ENCODE data around the gene ALDH3A1.
A peak's percentile ranks its signal among the peaks of the same experiment; 100 is the strongest.

Gene ALDH3A1

DNA sequence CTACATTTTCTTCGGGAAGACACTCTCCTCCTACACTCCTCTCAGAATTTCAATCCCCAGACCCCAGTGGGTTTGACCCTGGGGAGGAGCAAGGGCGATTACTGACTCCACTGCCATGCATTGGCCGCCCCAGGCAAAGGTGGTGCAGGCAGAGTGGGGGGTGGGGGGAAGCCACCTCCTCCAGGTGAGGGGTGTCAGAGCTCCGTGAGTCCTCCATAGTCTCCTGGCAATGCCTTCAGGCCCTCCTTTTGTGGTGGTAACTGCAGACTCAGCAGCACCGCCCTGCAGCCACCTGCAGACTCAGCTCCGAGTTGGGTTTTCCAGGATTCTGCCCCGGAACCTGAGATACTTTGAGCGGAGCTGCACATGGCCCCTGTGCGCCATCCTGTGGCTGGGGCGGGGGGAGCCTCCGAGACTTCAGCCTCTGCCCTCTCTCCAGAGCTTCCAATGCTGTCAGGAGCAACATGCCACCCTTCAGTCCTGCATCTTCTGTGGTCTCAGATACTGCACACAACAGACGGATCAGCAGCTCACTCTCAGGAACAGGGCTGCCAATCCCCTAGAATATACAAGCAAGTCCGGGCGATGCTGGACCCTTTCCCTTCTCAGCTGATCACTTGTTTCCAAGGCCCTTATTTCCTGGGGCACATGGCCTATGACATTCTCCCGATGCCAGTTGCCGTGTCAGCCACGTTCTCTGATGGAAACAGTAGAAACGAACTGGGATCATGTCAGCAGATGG, 29.3 kb downstream of the ALDH3A1 start:
- peak; percentile 11 for DNase-seq

DNA sequence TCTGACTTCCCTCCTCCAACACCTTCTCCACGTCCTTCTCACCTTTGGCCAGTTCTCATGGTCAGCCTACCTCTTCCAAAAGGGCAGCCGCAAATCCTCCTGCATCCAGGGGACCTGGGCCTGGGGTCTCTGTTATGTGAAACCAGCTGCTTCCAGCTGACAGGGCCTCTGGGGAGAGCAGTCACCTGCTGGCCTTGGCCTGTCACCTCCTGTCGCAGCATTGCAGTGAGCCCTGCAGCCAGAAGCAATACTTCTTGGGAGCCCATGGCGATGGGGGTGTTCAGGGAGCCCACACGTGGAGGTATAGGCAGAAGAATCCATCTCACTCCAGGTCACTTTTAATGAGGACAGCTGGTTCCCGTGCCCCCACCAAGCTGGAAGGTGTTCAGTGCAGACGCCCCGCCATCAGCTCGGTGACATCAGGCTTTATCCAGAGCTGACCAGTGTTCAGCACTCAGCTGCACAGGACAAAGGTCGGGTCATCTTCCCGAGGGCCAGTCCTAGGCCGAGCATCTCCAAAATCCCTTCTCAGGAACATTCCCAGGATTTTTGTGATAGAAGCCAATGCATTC, 30.0 kb downstream of the ALDH3A1 start:
- DNase-seq = no peak

DNA sequence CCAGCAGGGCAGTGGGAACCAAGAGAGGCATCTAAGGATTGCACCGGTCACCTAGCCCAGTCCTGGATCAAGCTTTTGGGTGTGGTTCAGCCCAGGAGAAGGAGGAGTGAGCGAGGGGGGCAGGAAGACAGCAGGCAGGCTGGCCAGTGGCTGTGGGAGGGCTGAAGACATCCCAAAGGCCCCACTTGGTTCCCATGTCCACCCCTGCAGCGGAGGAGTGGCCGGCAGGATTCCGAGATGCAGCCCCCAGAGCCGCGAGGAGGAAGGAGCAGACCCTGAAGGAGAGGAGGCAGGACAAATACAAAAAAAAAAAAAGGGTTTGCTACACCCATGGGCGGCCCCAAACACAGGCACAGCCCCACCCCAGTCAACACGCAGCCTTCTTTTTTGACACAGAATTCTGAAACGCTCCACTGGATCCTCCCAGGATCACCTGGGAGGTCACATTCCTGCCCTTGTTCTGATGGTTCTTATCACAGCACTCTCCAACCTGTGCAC, 30.6 kb downstream of the ALDH3A1 start:
- DNase-seq = no peak

DNA sequence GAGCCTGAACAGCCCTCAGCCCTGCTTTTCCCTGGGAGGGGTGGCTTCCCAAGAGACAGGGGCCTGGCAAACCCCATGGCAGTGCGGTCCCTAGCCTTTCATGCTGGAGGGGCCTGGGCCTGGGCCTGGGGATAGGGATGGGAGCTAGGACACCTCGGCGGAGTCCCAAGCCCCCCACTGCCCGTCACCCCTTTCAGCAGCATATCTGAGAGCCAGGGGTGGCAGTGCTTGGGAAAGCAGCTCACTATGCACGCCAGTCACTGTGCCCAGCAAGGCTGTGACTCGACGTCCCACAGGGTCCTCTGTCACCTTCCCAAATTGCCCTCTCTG, 31.1 kb downstream of the ALDH3A1 start:
- DNase-seq = no peak

DNA sequence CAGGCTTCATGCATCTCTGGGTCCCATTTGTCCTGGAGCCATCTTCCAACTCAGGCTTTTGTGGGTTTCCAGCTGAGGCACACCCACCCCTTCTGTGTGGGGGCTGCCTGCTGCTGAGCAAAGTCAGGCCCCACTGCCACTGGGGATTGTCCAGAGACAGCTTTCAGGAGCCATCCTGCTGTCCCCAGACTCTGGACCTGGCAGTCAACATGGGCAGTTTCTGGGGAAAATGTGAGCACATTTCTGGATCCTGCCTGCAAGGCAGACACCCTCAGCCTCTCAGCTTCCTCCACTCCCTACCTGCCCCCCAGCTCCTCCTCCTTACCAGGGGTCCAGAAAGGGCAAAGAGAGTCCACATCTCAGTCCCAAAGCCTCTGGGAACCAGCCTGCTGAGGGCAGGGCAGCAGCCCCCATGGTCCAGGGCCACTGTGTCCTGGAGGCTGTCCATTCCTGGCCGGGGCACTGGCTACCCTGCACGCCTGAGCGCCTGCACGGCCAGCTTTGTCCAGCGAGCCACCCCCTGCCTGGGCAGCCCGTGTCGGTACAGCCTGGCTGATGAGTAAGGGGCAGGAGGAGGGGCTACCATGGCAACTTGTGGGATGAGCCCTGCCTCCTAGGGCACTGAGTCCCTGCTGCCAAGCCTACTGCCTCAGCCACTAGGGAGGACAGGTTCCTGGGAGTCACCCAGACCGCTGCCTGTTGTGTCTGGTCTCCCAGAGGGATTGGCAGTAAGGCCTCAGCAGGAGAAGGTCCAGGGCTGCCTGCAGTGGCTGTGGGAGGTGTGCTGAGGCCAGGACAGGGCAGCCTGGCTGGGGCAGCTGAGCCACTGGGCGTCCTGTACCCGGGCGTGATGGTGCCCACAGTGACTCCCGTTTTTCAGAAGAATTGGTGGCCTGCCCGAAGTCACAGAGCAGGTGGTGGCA, 31.7 kb downstream of the ALDH3A1 start, which contains the start of gene SLC47A2:
TSS of gene SLC47A2 (minus strand) at position 477 of the 923 bp plus-strand sequence. CDS start at position 448, 29 bp downstream.
- peak; percentile 62 for DNase-seq

DNA sequence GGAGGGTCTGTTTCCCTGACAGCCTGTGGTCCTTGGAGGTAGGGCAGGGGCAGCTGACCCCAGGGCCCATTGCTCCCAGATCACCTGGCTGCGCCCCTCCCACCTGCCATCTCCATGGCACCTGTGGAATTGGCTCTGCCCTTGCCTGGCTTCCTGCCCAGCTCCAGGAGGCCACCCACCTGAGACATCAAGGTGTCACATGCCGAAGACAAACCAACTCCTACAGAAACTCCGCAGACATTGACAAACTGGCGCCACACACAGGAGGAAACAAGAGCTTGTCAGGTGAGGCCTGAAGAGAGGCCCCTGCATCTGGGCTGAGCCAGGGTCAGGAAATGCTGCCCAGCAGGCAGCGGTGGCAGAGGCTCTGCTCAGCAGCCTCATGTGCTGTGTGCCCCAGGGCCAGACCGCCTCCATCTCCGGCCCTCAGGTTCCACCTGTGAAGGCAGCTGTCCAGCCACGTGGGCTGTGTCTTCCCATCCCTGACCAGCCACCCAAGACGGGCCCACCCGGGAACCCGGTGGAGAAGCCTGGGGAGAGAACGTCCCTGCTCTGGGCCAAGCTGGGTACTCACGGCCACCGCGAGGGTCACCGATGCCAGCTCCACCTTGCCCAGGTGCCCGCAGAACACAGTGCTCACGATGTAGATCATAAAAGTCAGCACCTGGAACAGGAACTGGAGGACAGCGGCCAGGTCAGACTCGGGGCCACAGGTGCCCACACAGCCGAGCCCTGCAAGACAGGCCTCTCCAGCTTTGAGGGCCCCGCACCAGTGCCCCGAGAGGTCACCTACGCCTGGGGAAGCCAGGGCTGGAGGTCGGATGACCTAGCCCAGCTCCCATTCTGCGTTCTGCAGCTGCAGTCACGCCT, 33.3 kb downstream of the ALDH3A1 start:
- peak; percentile 85 for DNase-seq

DNA sequence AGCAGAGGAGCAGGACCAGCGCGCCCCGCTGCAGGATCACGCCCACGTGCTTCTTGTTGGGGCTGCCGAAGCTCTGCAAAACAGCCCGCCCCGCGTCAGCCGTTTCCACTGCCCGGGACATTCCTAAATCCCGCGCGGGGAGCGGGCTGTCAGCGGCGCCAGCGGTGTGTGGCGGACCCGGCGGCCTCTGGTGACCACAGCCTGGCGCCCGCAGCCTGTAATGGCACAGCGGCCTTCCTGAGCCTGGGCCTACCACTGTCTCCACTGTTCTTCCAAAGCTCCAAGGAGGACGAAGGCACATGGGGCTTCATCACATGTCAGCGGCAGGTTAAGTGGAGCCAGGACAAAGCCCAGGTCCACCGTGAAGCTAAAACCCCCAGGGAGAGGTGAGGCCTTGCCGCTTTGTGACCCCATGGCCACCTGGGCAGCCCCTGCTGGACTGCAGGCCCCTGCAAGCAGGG, 34.2 kb downstream of the ALDH3A1 start:
- no peak for DNase-seq

DNA sequence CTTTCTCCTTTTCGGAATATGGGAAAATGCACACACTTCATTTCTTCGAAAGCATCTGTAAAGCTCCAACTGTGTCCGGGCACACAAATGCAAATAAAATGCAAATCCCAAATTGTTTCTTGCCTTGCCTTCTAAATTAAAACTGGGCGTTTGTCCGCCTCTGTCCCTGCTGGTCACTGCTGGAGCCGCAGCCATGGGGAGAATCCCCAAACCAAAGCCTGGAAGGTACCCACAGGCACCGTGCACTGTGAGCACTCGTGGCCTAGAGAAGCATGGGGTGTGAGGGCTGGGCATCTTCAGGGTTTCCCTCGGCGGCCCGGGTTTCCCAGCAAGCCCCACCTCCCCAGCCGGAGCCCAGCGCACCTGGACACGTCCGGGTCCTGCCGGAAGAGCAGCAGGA, 34.6 kb downstream of the ALDH3A1 start:
- DNase-seq = no peak

DNA sequence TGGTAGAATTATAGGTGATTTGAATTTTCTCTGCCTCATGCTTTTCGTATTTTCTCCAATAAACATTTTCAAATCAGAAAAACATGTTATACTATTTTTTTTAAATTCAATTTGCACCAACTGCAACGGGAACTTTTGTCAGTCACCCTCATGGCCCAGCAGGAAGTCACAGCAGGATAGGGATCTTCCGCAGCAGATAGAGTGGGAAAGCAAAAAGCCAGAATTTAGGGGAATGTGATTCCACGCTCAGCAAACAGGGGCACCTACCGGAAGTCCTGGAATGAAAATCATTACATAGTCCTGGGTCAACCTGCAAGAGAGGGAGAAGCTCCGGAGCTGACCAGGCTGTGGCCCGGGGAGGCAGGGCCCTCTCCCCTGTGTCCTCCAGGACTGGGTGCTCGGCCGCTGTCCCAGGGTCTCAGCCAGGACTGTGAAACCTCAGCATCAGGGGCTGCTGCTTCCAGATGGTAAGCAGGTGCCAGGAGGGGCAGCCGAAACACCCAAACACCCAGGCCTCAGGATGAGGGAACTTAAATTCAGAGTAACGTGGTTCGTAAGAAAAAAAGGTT, 35.6 kb downstream of the ALDH3A1 start:
- no peak for DNase-seq

DNA sequence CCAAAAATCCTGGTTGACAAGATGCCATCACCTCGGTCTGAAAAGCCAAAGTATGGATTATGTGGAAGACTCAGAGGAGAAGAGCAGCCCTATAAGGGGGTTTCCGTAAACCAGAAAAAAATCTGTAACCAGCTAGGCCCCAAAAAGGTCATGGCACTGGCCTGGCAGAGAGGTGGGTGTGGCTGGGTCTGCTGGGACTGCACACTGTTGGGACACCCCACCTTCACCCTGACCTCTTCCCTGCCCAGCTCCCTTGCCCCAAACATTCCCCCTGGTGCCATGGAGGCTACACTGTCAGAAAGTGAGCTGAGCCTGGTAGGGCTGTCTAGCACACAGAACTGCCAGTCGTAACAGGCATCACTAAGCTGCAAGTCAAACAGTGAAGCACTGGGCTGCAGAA, 38.3 kb downstream of the ALDH3A1 start:
- DNase-seq = no peak

DNA sequence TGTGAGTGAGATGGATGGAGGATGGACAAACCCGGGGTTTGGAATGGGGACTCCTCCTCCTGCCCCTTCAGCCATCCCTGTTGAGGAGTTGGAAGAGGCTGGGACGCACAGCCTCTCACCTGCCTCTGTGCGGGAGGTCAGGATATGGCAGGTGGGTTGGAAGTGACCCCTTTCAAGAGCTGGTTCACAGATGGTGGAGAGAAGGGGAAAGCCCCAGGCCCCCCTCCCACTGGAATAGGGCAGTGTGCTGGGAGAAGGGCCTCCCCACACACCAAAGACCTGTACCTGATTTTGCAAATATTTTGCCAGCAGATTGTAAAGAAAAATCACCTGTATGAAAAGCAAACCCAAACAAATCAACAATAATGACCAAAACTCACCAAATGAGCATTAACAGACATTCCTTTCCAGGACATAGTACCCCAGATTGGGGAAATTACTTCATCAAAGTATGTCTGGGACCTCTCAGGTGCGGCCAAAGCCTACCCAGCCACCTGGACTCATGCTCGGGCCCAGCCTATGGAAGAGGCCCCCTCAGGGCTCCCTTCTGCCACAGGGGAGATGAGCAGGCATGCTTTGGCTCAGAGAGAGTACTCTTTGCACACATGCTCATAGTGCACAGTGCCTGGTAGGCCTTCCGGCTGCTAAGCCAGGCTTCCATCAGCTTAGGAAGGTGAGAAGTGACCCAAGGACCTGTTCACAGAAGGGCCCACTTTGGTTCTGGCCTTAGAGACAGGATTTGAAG, 39.5 kb downstream of the ALDH3A1 start:
- no peak for DNase-seq

DNA sequence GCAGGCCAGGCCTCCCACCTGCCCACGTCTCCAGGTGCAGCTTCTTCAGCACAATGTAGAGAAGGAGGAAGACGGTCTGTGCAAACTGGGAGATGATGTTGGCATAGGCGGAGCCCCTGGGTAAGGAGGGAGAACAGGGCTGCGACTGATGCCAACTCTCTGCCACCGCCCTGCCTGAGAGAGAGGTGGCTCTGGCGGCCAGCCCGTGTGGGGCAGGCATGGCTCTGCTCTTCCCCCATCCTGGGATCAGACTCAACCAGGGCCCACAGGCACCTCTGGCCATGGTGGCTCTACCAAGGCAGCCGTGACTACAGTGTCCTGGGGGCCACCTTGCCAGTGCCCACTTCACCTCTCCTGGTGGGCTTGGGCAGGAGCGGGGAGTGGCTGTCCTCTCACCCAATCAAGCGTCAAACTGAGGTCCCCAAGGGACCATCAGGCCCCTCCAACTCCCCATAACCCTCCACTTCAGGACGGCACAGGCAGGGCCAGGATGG, 40.3 kb downstream of the ALDH3A1 start:
- DNase-seq = peak; percentile 36

DNA sequence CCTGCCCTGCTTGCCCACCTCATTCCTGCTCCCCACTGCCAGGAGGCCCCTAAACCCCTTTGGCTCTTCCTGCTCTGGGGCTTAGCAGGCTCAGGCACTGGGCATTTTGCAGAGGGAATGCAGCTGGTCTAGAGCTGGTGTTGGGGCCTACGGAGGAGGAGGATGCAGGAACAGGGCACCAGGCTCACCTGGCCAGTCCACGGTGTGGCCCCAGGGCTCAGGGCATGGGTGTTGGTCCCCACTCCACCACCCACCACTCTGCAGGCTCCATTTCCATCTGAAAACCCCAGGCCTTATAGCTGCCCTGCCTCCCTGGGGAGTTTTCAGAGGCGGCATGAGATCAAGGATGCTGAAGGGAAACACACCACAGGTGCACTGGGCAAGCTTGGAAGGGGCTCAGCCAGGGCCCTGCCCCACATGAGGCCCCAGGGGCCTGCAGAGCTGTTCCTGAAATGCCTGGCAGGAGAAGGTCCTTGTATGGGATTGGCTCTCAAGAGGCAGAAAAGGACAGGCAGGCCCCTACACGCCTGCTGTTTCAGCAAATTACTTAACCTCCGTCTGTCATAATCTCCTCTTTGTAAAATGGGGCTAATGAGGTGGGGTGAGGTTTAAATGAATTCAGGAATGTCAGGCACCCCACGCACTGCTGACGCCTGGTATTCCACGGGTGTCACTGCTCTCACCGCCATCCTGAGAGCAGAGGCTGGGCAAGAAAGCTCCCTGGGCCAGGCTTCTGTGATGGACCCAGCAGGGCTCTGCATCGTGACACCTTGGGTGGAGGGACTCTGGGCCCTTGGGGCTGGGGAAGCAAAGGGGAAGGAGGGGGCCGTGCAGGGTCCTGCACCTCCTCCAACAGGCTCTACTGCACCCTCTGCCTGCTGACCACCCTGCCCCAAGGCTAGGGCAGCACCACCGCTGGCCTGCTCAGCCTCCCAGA, 41.0 kb downstream of the ALDH3A1 start:
- DNase-seq = peak; percentile 87

DNA sequence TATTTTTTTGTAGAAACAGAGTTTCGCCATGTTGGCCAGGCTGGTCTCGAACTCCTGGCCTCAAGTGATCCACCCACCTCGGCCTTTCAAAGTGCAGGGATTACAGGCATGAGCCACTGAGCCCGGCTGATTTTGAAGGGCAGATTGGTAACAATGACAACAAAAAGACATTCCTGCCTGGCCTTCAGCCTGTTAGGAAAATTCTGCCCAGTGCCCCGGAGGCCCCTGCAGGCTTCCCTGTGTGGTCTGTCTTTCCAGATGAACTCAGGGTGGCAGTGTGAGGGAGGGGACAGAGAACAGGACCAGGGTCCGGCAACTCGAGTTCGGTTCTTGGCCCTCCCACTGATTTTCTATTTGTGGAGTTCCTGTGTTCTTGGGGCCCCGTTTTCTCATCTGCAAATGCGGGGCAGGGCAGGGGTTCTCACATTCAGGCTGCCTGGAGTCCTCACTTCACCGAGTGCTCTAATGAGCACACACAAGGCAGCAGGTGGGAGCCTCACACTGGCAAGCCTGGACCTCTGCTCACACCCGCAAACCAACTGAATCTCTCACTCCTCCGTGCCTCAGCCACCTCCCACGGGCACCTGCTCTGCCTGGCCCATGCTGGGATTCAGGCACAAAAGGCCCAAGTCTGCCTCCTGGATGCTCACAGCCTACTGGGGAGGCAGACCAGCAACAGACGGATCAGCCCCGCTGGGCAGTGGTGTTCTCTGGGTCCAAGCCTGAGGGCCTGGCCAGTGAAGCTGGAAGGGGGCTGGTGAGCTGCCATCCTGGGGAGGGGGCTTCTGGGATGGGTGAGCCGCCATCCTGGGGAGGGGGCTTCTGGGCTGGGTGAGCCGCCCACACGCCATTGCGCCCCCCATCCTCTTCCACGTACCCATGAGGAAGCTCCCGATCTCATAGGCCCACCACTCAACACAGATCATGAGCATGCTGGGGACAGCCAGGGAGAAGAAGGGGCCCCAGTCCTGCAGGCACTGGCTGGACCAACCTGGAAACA, 42.0 kb downstream of the ALDH3A1 start:
- peak; percentile 35 for DNase-seq

DNA sequence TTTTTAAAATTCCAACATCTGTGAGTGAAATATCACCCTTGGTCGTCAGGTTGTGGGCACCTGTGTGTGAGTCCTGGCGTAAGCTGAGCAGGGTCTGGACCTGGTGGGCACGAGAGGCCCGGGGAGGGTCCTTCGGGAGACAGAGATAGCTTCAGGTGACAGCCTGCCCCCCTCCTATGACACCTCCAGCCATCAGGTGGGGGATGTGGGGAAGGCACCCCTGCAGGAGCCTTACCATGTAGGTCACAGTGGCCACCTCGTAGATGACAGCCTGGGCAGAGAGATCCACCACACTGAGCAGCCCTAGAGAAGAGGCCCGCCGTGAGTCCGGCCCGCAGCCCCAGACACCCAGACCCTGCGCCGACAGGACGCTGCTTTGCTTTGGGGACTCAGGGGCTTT, 42.9 kb downstream of the ALDH3A1 start:
- no peak for DNase-seq

DNA sequence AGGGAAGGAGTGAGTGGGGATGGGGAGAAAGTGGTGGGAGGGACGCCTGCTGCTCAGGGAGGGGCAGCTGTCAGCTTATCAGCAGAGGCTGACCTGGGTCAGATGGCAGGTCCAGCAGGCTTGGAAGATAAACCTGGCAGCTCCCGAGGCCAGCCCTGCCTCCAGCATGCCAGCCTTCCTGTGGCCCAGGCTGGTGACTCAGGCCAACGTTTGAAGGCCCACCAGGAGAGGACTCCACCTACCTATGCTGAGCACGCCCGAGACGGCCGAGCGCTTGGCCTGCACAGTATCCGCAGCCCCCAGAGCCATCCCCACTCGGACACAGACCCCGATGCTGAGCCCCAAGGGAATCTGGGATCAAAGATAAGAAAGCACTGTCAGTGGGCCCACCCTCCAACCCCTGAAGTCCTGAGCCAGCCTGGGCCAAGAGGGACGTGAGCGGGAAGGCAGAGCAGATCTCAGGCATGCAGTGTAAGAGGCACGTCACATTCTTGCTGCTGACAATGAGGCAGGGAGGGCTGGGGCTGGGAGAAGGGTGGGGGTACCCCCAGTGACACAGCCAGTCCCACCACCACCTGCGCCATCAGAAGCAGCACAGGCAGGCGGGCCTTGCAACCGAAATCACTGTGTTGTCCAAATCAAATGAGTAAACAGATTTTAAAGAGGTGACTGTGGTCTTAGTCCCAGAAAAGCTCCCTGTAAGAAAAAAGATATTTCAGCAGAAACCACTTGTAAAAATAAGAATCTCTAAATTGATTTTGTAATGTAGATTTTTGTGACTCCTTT, 44.1 kb downstream of the ALDH3A1 start:
- no peak for DNase-seq

DNA sequence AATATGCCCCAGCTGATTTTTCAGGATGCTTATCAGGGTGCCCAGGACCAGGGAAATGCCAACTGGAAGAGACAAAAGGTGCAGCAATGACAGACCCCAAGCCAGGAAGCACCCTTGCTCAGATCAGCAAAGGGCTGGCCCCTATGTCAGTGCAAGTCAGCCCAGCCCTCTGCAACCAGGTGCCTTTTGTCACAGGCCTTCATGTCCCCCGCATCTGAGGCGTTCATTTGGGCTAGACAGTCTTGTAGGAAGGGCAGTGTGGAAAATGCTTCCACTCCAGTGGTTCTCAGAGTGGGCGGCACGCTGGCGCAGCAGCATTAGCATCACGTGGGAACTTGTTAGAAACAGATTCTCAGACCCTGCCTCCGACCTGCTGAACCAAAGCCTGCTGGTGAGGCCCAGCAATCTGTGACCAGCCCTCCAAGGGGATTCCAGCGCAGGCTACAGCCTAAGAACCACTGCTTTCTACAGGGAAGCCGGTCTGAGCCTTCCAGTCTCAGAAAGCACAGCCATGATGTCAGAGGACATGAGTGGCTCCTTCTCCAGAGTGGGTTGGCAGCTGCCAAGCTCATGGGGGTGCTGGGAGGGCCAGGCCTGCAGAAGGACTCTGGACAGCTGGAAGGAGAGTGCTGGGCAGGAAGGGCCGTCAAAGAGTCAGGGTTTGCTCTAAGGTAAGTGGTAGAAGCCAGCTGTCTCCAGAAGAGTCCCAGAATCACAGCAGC, 44.8 kb downstream of the ALDH3A1 start:
- no peak for DNase-seq
